ENCODE results near the gene RSPO3. TPM values are rescaled to one million over a fixed set of nuclear protein-coding genes. Genes with fewer than 3 reads are reported as not detected.

The RSPO3 gene
- total and polyA plus RNA-seq, 3 experiments from 2014 or later, result not detected

DNA sequence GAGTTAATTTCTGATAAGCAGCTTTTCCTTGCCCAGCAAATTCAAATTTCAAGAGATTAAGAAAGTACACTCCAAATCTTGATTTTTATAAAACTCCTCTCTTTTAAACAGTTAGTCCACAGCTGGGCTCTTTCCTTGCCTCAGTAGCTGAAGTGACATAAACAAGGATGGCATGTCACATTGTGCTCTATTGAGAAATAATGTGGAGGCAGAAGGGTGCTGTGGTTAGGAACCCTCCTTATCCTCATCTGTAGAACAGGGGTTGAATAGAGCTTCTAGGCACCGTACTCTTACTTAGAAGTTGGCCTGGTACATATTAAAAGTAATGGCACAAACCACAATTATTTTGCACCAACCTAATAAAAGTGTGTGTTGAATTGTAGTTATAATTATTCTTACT lies 70.3 kb downstream of the RSPO3 start:
- Histone ChIP-seq H3K9me3 (ENCODE audit: low read length) (no peaks in the 10 kb centered on the region), H3K27ac (ENCODE audit: low read depth, low read length) (no peak overlapping the region), H3K4me1 (ENCODE audit: insufficient read depth, low read length) (no peaks in the 10 kb centered on the region), H3K27me3 (ENCODE audit: insufficient read depth, low read length, poor library complexity, severe bottlenecking) (no peaks in the 10 kb centered on the region), H3K4me3 (ENCODE audit: low read length) (no peak overlapping the region), H3K36me3 (ENCODE audit: insufficient read depth, low read length) (no peaks in the 10 kb centered on the region)
- Mint-ChIP-seq H3K27ac (peak overlapping the region in 2 of 8 donors; percentile 32 to 83), H3K36me3 (peaks cover 0 to 2% (median 0%) of the 10 kb centered on the region in 3 donors), H3K4me1 (no peaks in the 10 kb centered on the region), H3K27me3 (peaks cover 0 to 1% of the 10 kb centered on the region in 2 donors), H3K9me3 (no peaks in the 10 kb centered on the region), H3K4me3 (no peak overlapping the region)
- POLR2A ChIA-PET, result no interaction called here
- CTCF ChIA-PET, result interaction anchor here (1.7 kb wide), 1 partner anchor 78 kb away, joined by 8 read pairs; the partner anchor contains the start of gene RNF146
- no peak for DNase-seq

DNA sequence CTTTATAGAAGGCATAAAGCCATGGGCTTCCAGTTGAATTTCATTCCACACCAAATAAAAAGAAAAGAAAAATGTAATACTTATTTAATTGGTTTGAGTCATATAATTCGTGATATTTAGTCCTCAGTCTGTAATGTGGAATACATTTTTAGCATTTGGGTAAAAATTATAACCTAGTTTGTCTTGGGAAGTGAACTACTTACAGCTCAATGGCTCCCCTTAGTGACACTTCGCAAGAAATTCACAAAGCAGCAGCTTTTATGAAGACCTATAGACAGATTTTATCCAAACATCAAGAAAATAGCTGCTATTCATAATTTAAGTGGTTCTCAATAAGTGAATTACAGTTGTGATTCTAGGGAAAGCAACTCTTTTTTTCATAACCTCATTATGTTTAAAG lies 72.1 kb downstream of the RSPO3 start:
- H3K4me3 ChIP-seq (ENCODE audit: low read length), result no peak overlapping the region
- ChIA-PET POLR2A (interaction anchor here (0.7 kb wide), 1 partner anchor 259 kb away, joined by 4 read pairs; no protein-coding TSS in a partner anchor), CTCF (no interaction called here)
- Mint-ChIP-seq H3K9me3 (no peaks in the 10 kb centered on the region), H3K36me3 (peaks cover 0 to 2% (median 0%) of the 10 kb centered on the region in 3 donors), H3K27me3 (peaks cover 0 to 4% of the 10 kb centered on the region in 2 donors), H3K27ac (no peak overlapping the region), H3K4me1 (no peaks in the 10 kb centered on the region), H3K4me3 (no peak overlapping the region)
- no peaks in the 10 kb centered on the region for H3K4me1 ChIP-seq (ENCODE audit: insufficient read depth, low read length)
- DNase-seq, result no peak
- no peaks in the 10 kb centered on the region for H3K9me3 ChIP-seq (ENCODE audit: low read length)
- H3K27ac ChIP-seq (ENCODE audit: low read depth, low read length), result no peak overlapping the region
- H3K36me3 ChIP-seq (ENCODE audit: insufficient read depth, low read length), result no peaks in the 10 kb centered on the region
- H3K27me3 ChIP-seq (ENCODE audit: insufficient read depth, low read length, poor library complexity, severe bottlenecking), result no peaks in the 10 kb centered on the region

DNA sequence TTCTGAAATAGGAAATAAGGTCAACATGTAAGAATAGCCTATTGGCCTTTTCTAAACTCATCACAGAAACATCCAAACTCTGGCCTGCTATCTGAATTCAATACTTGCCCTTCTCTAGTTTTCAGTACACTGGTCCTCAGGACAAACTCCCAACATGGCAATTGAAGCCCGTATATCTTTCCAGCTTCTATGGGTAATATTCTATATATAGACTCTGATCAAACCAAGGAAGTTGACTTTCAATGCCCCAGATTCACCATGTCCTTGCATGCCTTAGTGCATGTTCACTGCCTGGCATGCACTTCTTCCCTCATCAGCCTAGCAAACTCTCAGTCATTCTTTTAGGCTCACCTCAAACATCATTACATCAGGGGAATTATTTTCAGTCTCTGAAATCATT lies 73.2 kb downstream of the RSPO3 start:
- no peaks in the 10 kb centered on the region for H3K27me3 ChIP-seq (ENCODE audit: insufficient read depth, low read length, poor library complexity, severe bottlenecking)
- H3K9me3 ChIP-seq (ENCODE audit: low read length), result no peaks in the 10 kb centered on the region
- ChIA-PET CTCF (no interaction called here), POLR2A (no interaction called here)
- H3K4me1 ChIP-seq (ENCODE audit: insufficient read depth, low read length), result no peaks in the 10 kb centered on the region
- Mint-ChIP-seq H3K4me3 (no peak overlapping the region), H3K27me3 (peaks cover 0 to 4% of the 10 kb centered on the region in 2 donors), H3K27ac (peak overlapping the region in 1 of 8 donors; percentile 33), H3K36me3 (peaks cover 0 to 2% (median 0%) of the 10 kb centered on the region in 3 donors), H3K9me3 (no peaks in the 10 kb centered on the region), H3K4me1 (no peaks in the 10 kb centered on the region)
- DNase-seq, result no peak
- no peak overlapping the region for H3K27ac ChIP-seq (ENCODE audit: low read depth, low read length)
- H3K4me3 ChIP-seq (ENCODE audit: low read length), result no peak overlapping the region
- H3K36me3 ChIP-seq (ENCODE audit: insufficient read depth, low read length), result no peaks in the 10 kb centered on the region

DNA sequence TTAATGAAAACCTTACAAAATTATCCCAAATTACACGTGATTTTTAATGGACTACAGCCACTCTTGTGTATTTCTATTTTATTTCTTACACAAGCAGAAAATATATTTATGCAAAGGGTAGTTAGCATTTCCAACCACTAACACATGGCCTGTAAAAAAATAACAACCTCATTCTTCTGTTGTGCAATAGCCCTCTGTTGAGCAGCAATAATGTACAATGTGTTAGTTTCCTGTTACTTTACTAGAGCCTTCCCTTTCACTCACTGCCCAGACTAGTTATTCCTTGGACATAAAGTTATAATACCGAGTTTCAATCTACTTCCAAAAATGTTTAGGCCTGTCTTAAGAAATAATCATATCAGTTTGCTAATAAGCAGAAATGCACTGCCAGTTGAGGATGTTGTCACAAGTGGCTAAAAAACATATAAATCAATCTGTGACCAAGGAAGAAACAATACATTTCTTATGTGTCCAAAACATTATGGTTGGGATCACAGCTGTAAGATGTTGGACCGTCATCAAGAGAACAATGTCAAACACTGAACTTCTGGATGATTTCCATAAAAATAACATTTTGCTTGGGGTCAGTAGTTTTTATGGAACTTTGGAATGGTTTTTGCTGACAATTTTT lies 74.6 kb downstream of the RSPO3 start:
- Histone ChIP-seq H3K4me1 (ENCODE audit: insufficient read depth, low read length) (no peaks in the 10 kb centered on the region), H3K9me3 (ENCODE audit: low read length) (no peaks in the 10 kb centered on the region), H3K27ac (ENCODE audit: low read depth, low read length) (no peak overlapping the region), H3K4me3 (ENCODE audit: low read length) (no peak overlapping the region), H3K27me3 (ENCODE audit: insufficient read depth, low read length, poor library complexity, severe bottlenecking) (no peaks in the 10 kb centered on the region), H3K36me3 (ENCODE audit: insufficient read depth, low read length) (no peaks in the 10 kb centered on the region)
- DNase-seq, result no peak
- Mint-ChIP-seq H3K27me3 (peaks cover 0 to 4% of the 10 kb centered on the region in 2 donors), H3K4me3 (no peak overlapping the region), H3K36me3 (peaks cover 0 to 2% (median 0%) of the 10 kb centered on the region in 3 donors), H3K4me1 (no peaks in the 10 kb centered on the region), H3K27ac (peak overlapping the region in 1 of 8 donors; percentile 2), H3K9me3 (no peaks in the 10 kb centered on the region)
- ChIA-PET POLR2A (no interaction called here), CTCF (no interaction called here)

DNA sequence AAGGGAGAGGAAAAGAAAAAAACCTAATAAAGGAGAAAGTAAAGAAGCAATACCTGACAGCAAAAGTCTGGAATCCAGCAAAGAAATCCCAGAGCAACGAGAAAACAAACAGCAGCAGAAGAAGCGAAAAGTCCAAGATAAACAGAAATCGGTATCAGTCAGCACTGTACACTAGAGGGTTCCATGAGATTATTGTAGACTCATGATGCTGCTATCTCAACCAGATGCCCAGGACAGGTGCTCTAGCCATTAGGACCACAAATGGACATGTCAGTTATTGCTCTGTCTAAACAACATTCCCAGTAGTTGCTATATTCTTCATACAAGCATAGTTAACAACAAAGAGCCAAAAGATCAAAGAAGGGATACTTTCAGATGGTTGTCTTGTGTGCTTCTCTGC lies 77.4 kb downstream of the RSPO3 start:
- Histone ChIP-seq H3K4me3 (ENCODE audit: low read length) (no peak overlapping the region), H3K4me1 (ENCODE audit: insufficient read depth, low read length) (no peaks in the 10 kb centered on the region), H3K36me3 (ENCODE audit: insufficient read depth, low read length) (no peaks in the 10 kb centered on the region), H3K9me3 (ENCODE audit: low read length) (no peaks in the 10 kb centered on the region), H3K27ac (ENCODE audit: low read depth, low read length) (no peak overlapping the region), H3K27me3 (ENCODE audit: insufficient read depth, low read length, poor library complexity, severe bottlenecking) (no peaks in the 10 kb centered on the region)
- Mint-ChIP-seq H3K9me3 (no peaks in the 10 kb centered on the region), H3K4me1 (no peaks in the 10 kb centered on the region), H3K27me3 (peaks cover 0 to 7% of the 10 kb centered on the region in 2 donors), H3K27ac (no peak overlapping the region), H3K4me3 (no peak overlapping the region), H3K36me3 (peaks cover 0 to 2% (median 0%) of the 10 kb centered on the region in 3 donors)
- CTCF ChIA-PET, result no interaction called here
- POLR2A ChIA-PET, result no interaction called here
- no peak for DNase-seq

DNA sequence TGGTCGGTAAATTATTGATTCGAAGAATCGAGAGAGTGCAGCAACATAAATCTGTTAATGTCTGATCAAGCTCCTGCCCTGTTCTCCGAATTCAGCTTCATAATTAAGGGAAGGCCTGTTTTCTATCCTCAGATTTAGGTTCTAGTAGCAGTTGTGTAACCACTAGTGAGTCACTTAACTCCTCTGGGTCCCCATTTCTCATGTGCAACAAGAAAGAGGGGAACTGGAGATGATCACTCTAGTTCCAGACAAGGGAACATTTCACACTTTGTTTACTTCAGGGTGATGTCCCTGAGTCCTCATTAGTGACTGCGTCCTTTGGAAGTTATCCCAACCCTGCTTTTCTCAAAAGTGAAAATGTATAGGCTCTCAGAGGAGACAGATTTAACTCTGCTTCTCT lies 80.1 kb downstream of the RSPO3 start:
- ChIA-PET POLR2A (no interaction called here), CTCF (no interaction called here)
- H3K36me3 Mint-ChIP-seq, result no peaks in the 10 kb centered on the region

DNA sequence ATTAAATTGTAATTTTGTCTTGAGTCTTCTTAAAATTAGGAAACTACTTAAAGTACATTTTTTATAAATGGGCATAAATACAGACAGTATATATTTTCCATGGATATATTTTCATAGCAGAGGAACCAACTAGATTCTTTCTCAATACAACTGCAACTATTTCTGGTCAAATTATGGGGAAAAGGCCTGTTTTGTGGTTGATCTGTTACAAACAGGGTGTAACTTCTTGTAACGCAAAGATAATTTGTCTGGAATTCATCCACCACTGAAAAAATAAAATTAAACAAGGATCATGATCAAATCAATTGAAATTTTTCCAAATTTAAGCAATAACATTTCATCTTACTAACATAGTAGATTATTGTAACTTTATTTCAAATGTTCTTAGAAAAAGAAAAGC lies 81.0 kb downstream of the RSPO3 start:
- no peaks in the 10 kb centered on the region for H3K4me1 ChIP-seq (ENCODE audit: insufficient read depth, low read length)
- H3K27me3 Mint-ChIP-seq, result peaks cover 0 to 19% of the 10 kb centered on the region in 2 donors
- POLR2A ChIA-PET, result no interaction called here
- no peak overlapping the region for H3K4me3 ChIP-seq (ENCODE audit: low read length)
- no peaks in the 10 kb centered on the region for H3K9me3 Mint-ChIP-seq
- H3K27me3 ChIP-seq (ENCODE audit: insufficient read depth, low read length, poor library complexity, severe bottlenecking), result no peaks in the 10 kb centered on the region
- H3K36me3 Mint-ChIP-seq, result no peaks in the 10 kb centered on the region
- no peak overlapping the region for H3K4me3 Mint-ChIP-seq
- no peaks in the 10 kb centered on the region for H3K36me3 ChIP-seq (ENCODE audit: insufficient read depth, low read length)
- H3K9me3 ChIP-seq (ENCODE audit: low read length), result no peaks in the 10 kb centered on the region
- no peaks in the 10 kb centered on the region for H3K4me1 Mint-ChIP-seq
- CTCF ChIA-PET, result no interaction called here
- H3K27ac ChIP-seq (ENCODE audit: low read depth, low read length), result no peak overlapping the region
- DNase-seq, result no peak
- H3K27ac Mint-ChIP-seq, result no peak overlapping the region

More for the DNA sequence above, 80.1 kb downstream of the RSPO3 start:
- no peaks in the 10 kb centered on the region for H3K9me3 ChIP-seq (ENCODE audit: low read length)
- Mint-ChIP-seq H3K27ac (no peak overlapping the region), H3K4me1 (no peaks in the 10 kb centered on the region), H3K4me3 (no peak overlapping the region), H3K9me3 (no peaks in the 10 kb centered on the region), H3K27me3 (peaks cover 0 to 20% of the 10 kb centered on the region in 2 donors)
- DNase-seq, result no peak
- H3K4me3 ChIP-seq (ENCODE audit: low read length), result no peak overlapping the region
- H3K27me3 ChIP-seq (ENCODE audit: insufficient read depth, low read length, poor library complexity, severe bottlenecking), result no peaks in the 10 kb centered on the region
- no peaks in the 10 kb centered on the region for H3K4me1 ChIP-seq (ENCODE audit: insufficient read depth, low read length)
- no peaks in the 10 kb centered on the region for H3K36me3 ChIP-seq (ENCODE audit: insufficient read depth, low read length)
- no peak overlapping the region for H3K27ac ChIP-seq (ENCODE audit: low read depth, low read length)

DNA sequence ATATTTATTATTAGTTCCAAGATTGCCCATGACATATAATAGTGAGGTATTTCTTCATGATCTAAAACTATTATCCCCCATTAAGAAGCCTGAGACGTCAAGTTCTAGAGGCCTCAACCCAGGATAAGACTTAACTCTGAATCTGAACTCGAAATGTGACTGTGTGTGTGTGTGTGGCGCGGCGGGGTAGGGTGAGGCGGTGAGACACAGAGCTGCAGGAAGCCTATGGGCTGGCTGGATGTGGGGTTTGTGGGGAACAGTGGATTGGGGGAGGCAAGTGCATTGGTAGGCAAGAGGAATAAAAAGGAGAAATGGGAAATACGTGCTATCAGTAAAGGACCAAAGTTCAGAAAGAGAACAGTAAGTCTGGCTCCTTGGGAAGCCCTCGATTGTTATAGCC lies 81.6 kb downstream of the RSPO3 start:
- H3K4me1 ChIP-seq (ENCODE audit: insufficient read depth, low read length), result no peaks in the 10 kb centered on the region
- no peaks in the 10 kb centered on the region for H3K36me3 ChIP-seq (ENCODE audit: insufficient read depth, low read length)
- H3K9me3 ChIP-seq (ENCODE audit: low read length), result no peaks in the 10 kb centered on the region
- Mint-ChIP-seq H3K36me3 (no peaks in the 10 kb centered on the region), H3K4me3 (no peak overlapping the region), H3K4me1 (no peaks in the 10 kb centered on the region), H3K27me3 (peaks cover 0 to 18% of the 10 kb centered on the region in 2 donors), H3K27ac (no peak overlapping the region), H3K9me3 (no peaks in the 10 kb centered on the region)
- ChIA-PET POLR2A (no interaction called here), CTCF (no interaction called here)
- DNase-seq, result no peak
- no peak overlapping the region for H3K4me3 ChIP-seq (ENCODE audit: low read length)
- H3K27me3 ChIP-seq (ENCODE audit: insufficient read depth, low read length, poor library complexity, severe bottlenecking), result no peaks in the 10 kb centered on the region
- no peak overlapping the region for H3K27ac ChIP-seq (ENCODE audit: low read depth, low read length)

Measured in CD8-positive, alpha-beta memory T cell (primary cell).